Endodermal cell (in vitro differentiated cells): Measurements from ENCODE around the gene CX3CR1. TPM values are rescaled to one million over a fixed set of nuclear protein-coding genes. Genes with fewer than 3 reads are reported as not detected.

Experiments
- DNase-seq: peaks from one replicate; pipeline ENCODE4 v3.0.0-alpha.2; 2017
- H3K27ac ChIP-seq: 2 replicates; pipeline ENCODE4 v1.5.1; 2013; ENCODE audit warnings: mild to moderate bottlenecking, low read depth, low read length, moderate library complexity
- H3K27me3 ChIP-seq: 2 replicates; pipeline ENCODE4 v1.6.1; 2013; ENCODE audit warnings: mild to moderate bottlenecking, low read length, moderate library complexity; ENCODE audit not compliant: insufficient read depth, control insufficient read depth, poor library complexity, severe bottlenecking
- H3K36me3 ChIP-seq: 2 replicates; pipeline ENCODE4 v1.7.0; 2013; ENCODE audit warnings: mild to moderate bottlenecking, low read length, moderate library complexity; ENCODE audit not compliant: control insufficient read depth, insufficient read depth
- H3K4me1 ChIP-seq: one replicate; pipeline ENCODE4 v1.7.0; 2013; ENCODE audit warnings: low read length; ENCODE audit not compliant: control insufficient read depth, insufficient read depth
- H3K4me3 ChIP-seq: 2 replicates; pipeline ENCODE4 v1.5.1; 2013; ENCODE audit warnings: mild to moderate bottlenecking, low read length, moderate library complexity
- H3K9ac ChIP-seq: 2 replicates; pipeline ENCODE4 v1.6.1; 2013; ENCODE audit warnings: mild to moderate bottlenecking, low read length, moderate library complexity; ENCODE audit not compliant: poor library complexity, severe bottlenecking; ENCODE audit errors: extremely low read depth
- H3K9me3 ChIP-seq: 2 replicates; pipeline ENCODE4 v1.6.1; 2013; ENCODE audit warnings: mild to moderate bottlenecking, low read length, moderate library complexity; ENCODE audit not compliant: control insufficient read depth
- H3K27ac Mint-ChIP-seq: 2 replicates; pipeline ENCODE4 v1.8.0; 2020; ENCODE audit warnings: mixed read lengths
- H3K27me3 Mint-ChIP-seq: 2 replicates; pipeline ENCODE4 v1.8.0; 2021; ENCODE audit warnings: mild to moderate bottlenecking, mixed read lengths; ENCODE audit not compliant: insufficient read depth
- H3K36me3 Mint-ChIP-seq: 2 replicates; pipeline ENCODE4 v1.8.0; 2020; ENCODE audit warnings: low read depth, mixed read lengths
- H3K4me1 Mint-ChIP-seq: 2 replicates; pipeline ENCODE4 v1.8.0; 2020; ENCODE audit warnings: mixed read lengths
- H3K4me3 Mint-ChIP-seq: 2 replicates; pipeline ENCODE4 v1.8.0; 2020; ENCODE audit warnings: mild to moderate bottlenecking, moderate library complexity, mixed read lengths
- H3K9me3 Mint-ChIP-seq: 2 replicates; pipeline ENCODE4 v1.8.0; 2020; ENCODE audit warnings: mild to moderate bottlenecking, mixed read lengths
- CTCF ChIP-seq: fragments of 200-600 bp; sonication (generic); conservative IDR thresholded peaks from 2 replicates; pipeline ENCODE4 v1.5.0; 2021; ENCODE audit warnings: antibody characterized with exemption, mild to moderate bottlenecking
- WGBS, 2 experiments: methylation state at CpG; one replicate each; pipeline versions ENCODE4 v1.1.5 to v1.1.7; 2013; ENCODE audit warnings: missing lambda C conversion rate in 2 of 2, mixed read lengths in 1 of 2; ENCODE audit not compliant: insufficient coverage in 1 of 2, insufficient read length in 1 of 2; 5-methylcytosine and 5-hydroxymethylcytosine counted together
- total RNA-seq, 2 donors: library from RNA; stranded (reverse); fragmentation: NEBNext Ultra II Directional in 1 of 2; extraction: Animal tissue kit (Norgen Biotek cat#: 25700) in 1 of 2; gene quantifications; 2 replicates in 1 of 2; 3 replicates in 1 of 2; pipeline ENCODE4 v1.2.1, GENCODE V29; 2021

The CX3CR1 gene
- total RNA-seq, 2 donors from 2014 or later: not detected

GRCh38 chr3:39327053-39327745 lies 47.4 kb upstream of the CX3CR1 start:
- Mint-ChIP-seq H3K36me3 (no peaks in the 10 kb centered on the region), H3K9me3 (no peaks in the 10 kb centered on the region), H3K27ac (no peak overlapping the region), H3K27me3 (no peaks in the 10 kb centered on the region), H3K4me1 (peaks cover 6% of the 10 kb centered on the region), H3K4me3 (no peak overlapping the region)
- no peaks in the 10 kb centered on the region for H3K9me3 ChIP-seq
- WGBS, 2 experiments: 93 to 94% methylated on average over 4 of the region's 4 CpGs
- no peak overlapping the region for H3K4me3 ChIP-seq
- H3K9ac ChIP-seq: no peak overlapping the region
- DNase-seq: no peak
- H3K27me3 ChIP-seq: no peaks in the 10 kb centered on the region
- no peaks in the 10 kb centered on the region for H3K4me1 ChIP-seq
- no peaks in the 10 kb centered on the region for H3K36me3 ChIP-seq
- H3K27ac ChIP-seq: no peak overlapping the region
- TF ChIP-seq CTCF: no peak

DNA sequence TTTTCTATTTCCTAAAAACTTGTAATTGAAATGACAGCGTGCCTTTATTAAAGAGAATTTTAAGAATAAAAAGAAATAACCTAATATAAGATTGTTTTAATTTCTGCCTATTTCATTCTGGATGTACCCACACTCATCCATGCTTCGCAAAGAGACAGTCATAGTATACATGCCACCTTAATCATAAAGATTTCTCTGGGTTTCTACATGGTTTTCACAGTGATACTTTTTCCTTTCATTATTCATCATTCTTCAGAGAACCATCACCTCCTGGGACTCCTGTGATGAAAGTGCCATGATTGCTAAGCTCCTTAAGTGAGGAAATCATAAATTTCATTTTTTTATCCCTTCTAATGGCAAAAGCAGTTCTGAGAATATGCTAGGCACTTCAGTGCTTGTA lies 45.4 kb upstream of the CX3CR1 start:
- TF ChIP-seq CTCF: no peak
- Histone ChIP-seq H3K27me3 (no peaks in the 10 kb centered on the region), H3K4me1 (no peaks in the 10 kb centered on the region), H3K4me3 (no peak overlapping the region), H3K9me3 (no peaks in the 10 kb centered on the region), H3K36me3 (no peaks in the 10 kb centered on the region), H3K27ac (no peak overlapping the region), H3K9ac (no peak overlapping the region)
- no peaks in the 10 kb centered on the region for H3K27me3 Mint-ChIP-seq
- peaks cover 1% of the 10 kb centered on the region for H3K4me1 Mint-ChIP-seq
- H3K9me3 Mint-ChIP-seq: no peaks in the 10 kb centered on the region
- no peaks in the 10 kb centered on the region for H3K36me3 Mint-ChIP-seq
- no peak overlapping the region for H3K4me3 Mint-ChIP-seq
- H3K27ac Mint-ChIP-seq: no peak overlapping the region
- no peak for DNase-seq
- WGBS, 2 experiments: 86 to 94% methylated on average over 1 of the region's 2 CpGs

- WGBS, 2 experiments: 89 to 100% methylated on average over 1 of the region's 2 CpGs
- no peaks in the 10 kb centered on the region for H3K9me3 Mint-ChIP-seq
- no peaks in the 10 kb centered on the region for H3K36me3 ChIP-seq
- H3K4me1 ChIP-seq: no peaks in the 10 kb centered on the region
- no peaks in the 10 kb centered on the region for H3K27me3 ChIP-seq
- no peaks in the 10 kb centered on the region for H3K9me3 ChIP-seq
- H3K27me3 Mint-ChIP-seq: no peaks in the 10 kb centered on the region
- H3K27ac ChIP-seq: no peak overlapping the region
- H3K4me3 Mint-ChIP-seq: no peak overlapping the region
- no peak overlapping the region for H3K9ac ChIP-seq
- no peak overlapping the region for H3K27ac Mint-ChIP-seq
- no peak for DNase-seq
- H3K4me1 Mint-ChIP-seq: peaks cover 1% of the 10 kb centered on the region
- H3K4me3 ChIP-seq: no peak overlapping the region
- no peaks in the 10 kb centered on the region for H3K36me3 Mint-ChIP-seq
- no peak for TF ChIP-seq CTCF
Measured at GRCh38 chr3:39323494-39323893, 43.7 kb upstream of the CX3CR1 start.
